ENCODE data around the gene SLC25A30.

SLC25A30 gene, protein sequence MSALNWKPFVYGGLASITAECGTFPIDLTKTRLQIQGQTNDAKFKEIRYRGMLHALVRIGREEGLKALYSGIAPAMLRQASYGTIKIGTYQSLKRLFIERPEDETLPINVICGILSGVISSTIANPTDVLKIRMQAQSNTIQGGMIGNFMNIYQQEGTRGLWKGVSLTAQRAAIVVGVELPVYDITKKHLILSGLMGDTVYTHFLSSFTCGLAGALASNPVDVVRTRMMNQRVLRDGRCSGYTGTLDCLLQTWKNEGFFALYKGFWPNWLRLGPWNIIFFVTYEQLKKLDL

DNA sequence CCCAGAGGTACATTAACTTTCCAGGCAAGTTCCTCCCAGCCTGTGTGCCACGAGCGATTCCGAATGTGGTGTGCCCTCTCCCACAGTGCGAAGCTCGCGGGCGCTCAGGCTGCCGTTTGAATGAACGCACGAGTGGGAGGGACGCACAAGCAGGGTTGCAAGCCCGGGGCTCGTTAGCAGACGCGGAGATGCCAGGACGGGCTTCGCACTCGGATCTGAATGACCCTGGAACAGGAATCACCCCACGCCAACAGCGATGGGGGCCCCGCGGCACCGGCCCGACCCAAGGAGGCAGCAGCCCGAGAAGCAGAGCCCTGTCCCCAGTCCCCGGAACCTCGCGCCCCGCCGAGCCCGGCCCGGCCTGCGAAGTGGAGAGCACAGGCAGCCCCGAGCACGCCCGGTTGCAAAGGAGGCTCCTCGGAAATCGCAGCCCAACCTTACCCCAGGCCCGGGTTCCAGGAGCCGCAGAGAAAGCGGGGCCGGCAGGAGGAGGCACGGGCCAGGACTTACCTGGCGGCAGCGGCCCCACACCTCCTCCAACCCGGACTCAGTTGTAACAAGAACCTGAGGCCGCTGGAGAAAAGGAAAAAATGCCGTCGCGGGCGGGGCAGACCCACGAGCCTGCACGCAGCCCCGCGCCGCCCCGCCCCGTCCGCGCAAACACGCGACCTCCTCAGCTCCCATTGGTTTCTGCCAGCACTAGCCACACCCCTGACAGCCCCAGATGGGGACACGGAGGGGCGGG, at the start of gene SLC25A30:
SLC25A30 (minus strand) TSS at position 584 of the 745 bp plus-strand sequence. CDS start 6,948 bp downstream, outside the sequence.
- peaks cover 4% of the 10 kb centered on the region; the same call in 1 of the 2 replicates for H3K4me1 ChIP-seq (ENCODE audit: low read length)
- H3K9ac ChIP-seq (ENCODE audit: low read length), result peak within 1 kb of the TSS; percentile 66
- H3K79me2 ChIP-seq (ENCODE audit: low read length), result peaks cover 13% of the 10 kb centered on the region
- H3K9me3 ChIP-seq (ENCODE audit: insufficient read depth, low read length), result no peaks in the 10 kb centered on the region
- H3K4me3 ChIP-seq (ENCODE audit: low read length), result peak within 1 kb of the TSS; percentile 80
- no peaks in the 10 kb centered on the region for H4K20me1 ChIP-seq (ENCODE audit: insufficient read depth, low read length)
- TF ChIP-seq, protein P1, sequence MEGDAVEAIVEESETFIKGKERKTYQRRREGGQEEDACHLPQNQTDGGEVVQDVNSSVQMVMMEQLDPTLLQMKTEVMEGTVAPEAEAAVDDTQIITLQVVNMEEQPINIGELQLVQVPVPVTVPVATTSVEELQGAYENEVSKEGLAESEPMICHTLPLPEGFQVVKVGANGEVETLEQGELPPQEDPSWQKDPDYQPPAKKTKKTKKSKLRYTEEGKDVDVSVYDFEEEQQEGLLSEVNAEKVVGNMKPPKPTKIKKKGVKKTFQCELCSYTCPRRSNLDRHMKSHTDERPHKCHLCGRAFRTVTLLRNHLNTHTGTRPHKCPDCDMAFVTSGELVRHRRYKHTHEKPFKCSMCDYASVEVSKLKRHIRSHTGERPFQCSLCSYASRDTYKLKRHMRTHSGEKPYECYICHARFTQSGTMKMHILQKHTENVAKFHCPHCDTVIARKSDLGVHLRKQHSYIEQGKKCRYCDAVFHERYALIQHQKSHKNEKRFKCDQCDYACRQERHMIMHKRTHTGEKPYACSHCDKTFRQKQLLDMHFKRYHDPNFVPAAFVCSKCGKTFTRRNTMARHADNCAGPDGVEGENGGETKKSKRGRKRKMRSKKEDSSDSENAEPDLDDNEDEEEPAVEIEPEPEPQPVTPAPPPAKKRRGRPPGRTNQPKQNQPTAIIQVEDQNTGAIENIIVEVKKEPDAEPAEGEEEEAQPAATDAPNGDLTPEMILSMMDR (IDR thresholded peaks at IDR 0.05; ENCODE audit: low read depth, low read length), result no peak
- no peak for TF ChIP-seq EZH2phosphoT487 (IDR thresholded peaks at IDR 0.05; ENCODE audit: low read depth)
- no peaks in the 10 kb centered on the region for H3K27me3 ChIP-seq (ENCODE audit: low read depth, low read length)
- peak within 1 kb of the TSS; percentile 89 for H2AFZ ChIP-seq (ENCODE audit: low read depth, low read length)
- peaks cover 4% of the 10 kb centered on the region for H3K36me3 ChIP-seq (replicated peaks; ENCODE audit: low read depth, low read length)
- peak within 1 kb of the TSS; percentile 90 for H3K27ac ChIP-seq (ENCODE audit: low read length)
- peak within 1 kb of the TSS; percentile 84 for H3K4me2 ChIP-seq (ENCODE audit: low read length)

DNA sequence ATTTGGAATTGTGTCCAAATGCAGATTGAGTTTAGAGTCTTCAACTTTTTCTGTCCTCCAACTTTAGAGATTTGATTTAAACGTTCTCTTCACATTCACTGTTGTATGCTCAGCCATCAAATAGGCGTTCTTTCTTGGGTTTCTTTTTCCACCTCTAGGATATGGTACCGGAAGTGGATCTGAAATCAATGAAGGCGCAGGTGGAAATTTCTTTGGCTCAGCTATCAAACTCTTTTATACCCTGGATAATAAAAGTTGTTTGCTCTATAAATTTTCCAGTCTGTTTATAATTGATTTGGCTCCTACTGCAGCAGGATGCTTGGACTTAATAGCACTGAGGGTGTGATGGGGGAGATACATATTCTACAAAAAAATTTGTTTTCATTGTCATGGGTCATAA, 48.2 kb upstream of the SLC25A30 start:
- Histone ChIP-seq H3K4me3 (ENCODE audit: low read length) (peak overlapping the region; percentile 84), H3K4me2 (ENCODE audit: low read length) (peak overlapping the region; percentile 75), H3K4me1 (ENCODE audit: low read length) (peaks cover 19% of the 10 kb centered on the region), H3K27me3 (ENCODE audit: low read depth, low read length) (no peaks in the 10 kb centered on the region), H3K79me2 (ENCODE audit: low read length) (peaks cover 64% of the 10 kb centered on the region), H3K9me3 (ENCODE audit: insufficient read depth, low read length) (no peaks in the 10 kb centered on the region), H3K36me3 (replicated peaks; ENCODE audit: low read depth, low read length) (peaks cover 11% of the 10 kb centered on the region), H3K9ac (ENCODE audit: low read length) (no peak overlapping the region), H3K27ac (ENCODE audit: low read length) (no peak overlapping the region), H2AFZ (ENCODE audit: low read depth, low read length) (no peak overlapping the region), H4K20me1 (ENCODE audit: insufficient read depth, low read length) (peaks cover 12% of the 10 kb centered on the region; the same call in 1 of the 2 replicates)
- TF ChIP-seq, protein P1 (IDR thresholded peaks at IDR 0.05; ENCODE audit: low read depth, low read length), result no peak
- no peak for TF ChIP-seq EZH2phosphoT487 (IDR thresholded peaks at IDR 0.05; ENCODE audit: low read depth)

DNA sequence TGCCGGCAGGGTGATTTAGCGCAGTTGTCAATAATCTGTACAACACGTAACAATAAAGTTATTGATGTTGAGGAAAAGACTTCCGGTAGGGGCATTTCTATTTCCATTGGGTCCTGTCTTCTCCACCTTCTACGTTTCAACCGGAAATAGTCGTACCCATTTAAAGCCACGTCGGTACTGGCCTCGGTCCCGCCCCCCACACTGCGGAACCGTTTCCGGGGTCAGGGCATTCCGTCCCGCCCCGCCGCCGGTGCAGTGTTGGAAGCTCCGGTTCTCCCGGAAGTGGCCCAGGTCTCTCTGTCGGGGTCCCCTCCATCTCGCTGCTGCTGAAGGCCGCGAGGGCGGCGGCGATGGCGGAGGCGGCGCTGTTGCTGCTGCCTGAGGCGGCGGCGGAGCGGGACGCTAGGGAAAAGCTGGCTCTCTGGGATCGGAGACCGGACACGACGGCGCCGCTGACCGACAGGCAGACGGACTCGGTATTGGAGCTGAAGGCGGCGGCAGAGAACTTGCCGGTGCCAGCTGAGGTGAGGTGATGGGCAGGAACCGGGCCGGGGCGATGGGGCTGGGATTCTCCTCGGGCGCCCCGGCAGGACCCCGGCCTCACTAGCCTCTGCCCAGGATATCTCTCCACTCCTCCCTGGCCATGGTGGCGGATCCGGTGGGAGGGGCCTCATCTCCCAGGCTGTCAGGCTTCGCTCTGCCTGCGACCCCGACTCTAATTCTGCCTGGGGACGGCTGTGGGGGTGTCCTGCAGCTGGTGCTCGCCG, 46.7 kb upstream of the SLC25A30 start, which contains the start of gene COG3:
COG3 (plus strand) TSS at position 253 of the 767 bp plus-strand sequence; CDS start at position 351, 98 bp downstream.
- Histone ChIP-seq H3K4me2 (ENCODE audit: low read length) (peak within 1 kb of the TSS; percentile 75), H3K9me3 (ENCODE audit: insufficient read depth, low read length) (no peaks in the 10 kb centered on the region), H3K4me3 (ENCODE audit: low read length) (peak within 1 kb of the TSS; percentile 84), H3K27ac (ENCODE audit: low read length) (peak within 1 kb of the TSS; percentile 64), H3K27me3 (ENCODE audit: low read depth, low read length) (no peaks in the 10 kb centered on the region), H3K36me3 (replicated peaks; ENCODE audit: low read depth, low read length) (peaks cover 6% of the 10 kb centered on the region), H3K4me1 (ENCODE audit: low read length) (peaks cover 22% of the 10 kb centered on the region), H3K79me2 (ENCODE audit: low read length) (peaks cover 49% of the 10 kb centered on the region), H2AFZ (ENCODE audit: low read depth, low read length) (peak within 1 kb of the TSS; percentile 77), H4K20me1 (ENCODE audit: insufficient read depth, low read length) (peaks cover 9% of the 10 kb centered on the region; the same call in 1 of the 2 replicates), H3K9ac (ENCODE audit: low read length) (peak within 1 kb of the TSS; percentile 90)
- TF ChIP-seq EZH2phosphoT487 (IDR thresholded peaks at IDR 0.05; ENCODE audit: low read depth), result no peak
- TF ChIP-seq, protein P1 (IDR thresholded peaks at IDR 0.05; ENCODE audit: low read depth, low read length), result 0 out of 2 replicates have a peak, but pooled peaks have one; percentile 6
